ENCODE results near the gene EXOG. TPM values are rescaled to one million over a fixed set of nuclear protein-coding genes. Genes with fewer than 3 reads are reported as not detected.

EXOG gene
- total RNA-seq, 1 experiment from 2014 or later, result 16.2 TPM

DNA sequence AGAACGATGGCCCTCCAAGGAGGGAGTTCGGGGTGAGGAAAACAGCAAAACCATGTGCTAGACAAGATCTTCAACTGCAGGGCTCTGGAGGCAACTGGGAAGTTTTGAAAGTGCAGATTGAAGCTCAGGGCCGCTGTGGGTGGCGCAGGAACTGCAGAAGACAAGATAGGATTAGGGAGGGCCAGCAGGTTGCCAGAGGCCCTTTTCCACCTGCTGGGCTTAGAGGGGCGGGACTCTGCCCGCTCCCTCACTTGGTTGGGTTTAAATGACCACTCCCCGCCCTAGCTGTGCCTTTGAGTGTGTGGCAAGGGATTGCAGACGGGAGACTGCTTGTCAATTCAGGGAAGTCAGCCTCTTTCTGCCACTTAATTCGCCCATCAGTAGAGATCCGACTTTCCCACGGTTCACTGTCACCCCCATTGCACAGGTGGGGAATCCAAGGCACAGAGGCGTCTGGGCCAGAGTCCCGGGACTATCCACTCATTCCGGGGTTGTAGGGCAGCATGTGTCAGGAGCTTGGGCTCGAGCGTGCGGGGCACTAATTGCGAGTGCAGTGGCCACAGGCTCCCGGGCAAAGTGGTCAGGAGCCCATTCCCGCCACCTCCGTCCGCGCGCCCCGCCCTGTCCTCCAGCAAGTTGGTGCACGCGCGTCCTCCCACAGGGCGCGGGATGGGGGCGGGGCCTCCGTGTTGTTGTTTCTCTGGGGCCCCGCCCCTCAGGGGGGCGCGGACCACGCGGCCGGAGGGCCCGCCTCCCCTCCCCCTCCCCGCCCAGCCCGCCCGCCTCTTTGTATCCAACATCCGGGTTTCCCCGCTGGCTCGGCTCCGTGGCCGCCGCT is 42.8 kb upstream of the EXOG start, which contains the start of gene ACVR2B:
ACVR2B (plus strand) TSS at position 816 of the 838 bp plus-strand sequence. CDS start 433 bp downstream, outside the sequence.
- Histone ChIP-seq H3K9me3 (no peaks in the 10 kb centered on the region), H3K27me3 (replicated peaks; ENCODE audit: control insufficient read depth, insufficient read depth, low read length) (no peaks in the 10 kb centered on the region), H3K4me1 (peaks cover 6% of the 10 kb centered on the region), H3K4me3 (ENCODE audit: low read depth, low read length) (peak within 1 kb of the TSS; percentile 90), H3K36me3 (ENCODE audit: control insufficient read depth, insufficient read depth, low read length) (no peaks in the 10 kb centered on the region)
- H3K9me3 Mint-ChIP-seq (ENCODE audit: unreplicated experiment), result no peaks in the 10 kb centered on the region
- H3K4me3 Mint-ChIP-seq (ENCODE audit: unreplicated experiment), result peak within 1 kb of the TSS; percentile 98
- intact Hi-C loops (cut with micrococcal nuclease; ENCODE audit: unreplicated experiment), result loop anchor here (10.0 kb wide), 1 partner anchor 318 kb away; the partner anchor contains the start of genes ACAA1 and MYD88
- H3K4me1 Mint-ChIP-seq (ENCODE audit: low read depth, unreplicated experiment), result peaks cover 6% of the 10 kb centered on the region
- no peaks in the 10 kb centered on the region for H3K36me3 Mint-ChIP-seq (ENCODE audit: insufficient read depth, unreplicated experiment)
- DNase-seq, result peak; percentile 85
- POLR2A ChIA-PET, result no interaction called here
- TF ChIP-seq, protein P1, sequence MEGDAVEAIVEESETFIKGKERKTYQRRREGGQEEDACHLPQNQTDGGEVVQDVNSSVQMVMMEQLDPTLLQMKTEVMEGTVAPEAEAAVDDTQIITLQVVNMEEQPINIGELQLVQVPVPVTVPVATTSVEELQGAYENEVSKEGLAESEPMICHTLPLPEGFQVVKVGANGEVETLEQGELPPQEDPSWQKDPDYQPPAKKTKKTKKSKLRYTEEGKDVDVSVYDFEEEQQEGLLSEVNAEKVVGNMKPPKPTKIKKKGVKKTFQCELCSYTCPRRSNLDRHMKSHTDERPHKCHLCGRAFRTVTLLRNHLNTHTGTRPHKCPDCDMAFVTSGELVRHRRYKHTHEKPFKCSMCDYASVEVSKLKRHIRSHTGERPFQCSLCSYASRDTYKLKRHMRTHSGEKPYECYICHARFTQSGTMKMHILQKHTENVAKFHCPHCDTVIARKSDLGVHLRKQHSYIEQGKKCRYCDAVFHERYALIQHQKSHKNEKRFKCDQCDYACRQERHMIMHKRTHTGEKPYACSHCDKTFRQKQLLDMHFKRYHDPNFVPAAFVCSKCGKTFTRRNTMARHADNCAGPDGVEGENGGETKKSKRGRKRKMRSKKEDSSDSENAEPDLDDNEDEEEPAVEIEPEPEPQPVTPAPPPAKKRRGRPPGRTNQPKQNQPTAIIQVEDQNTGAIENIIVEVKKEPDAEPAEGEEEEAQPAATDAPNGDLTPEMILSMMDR (IDR thresholded peaks at IDR 0.05; ENCODE audit: insufficient read depth in 1 of 2, low read depth in 1 of 2, low read length in 1 of 2, severe bottlenecking in 1 of 2, unreplicated experiment in 1 of 2), result no peak
- peak within 1 kb of the TSS; percentile 89 for H3K27ac Mint-ChIP-seq (ENCODE audit: unreplicated experiment)
- CTCF ChIA-PET, result interaction anchor here (0.6 to 0.9 kb wide), 3 partner anchors 43 to 288 kb away, joined by 3 to 4 read pairs (median 3); partner anchors contain the start of gene OXSR1
- BruUV-seq (replicated peaks), result no TSS peak
- H3K27me3 Mint-ChIP-seq (ENCODE audit: insufficient read depth, unreplicated experiment), result no peaks in the 10 kb centered on the region

DNA sequence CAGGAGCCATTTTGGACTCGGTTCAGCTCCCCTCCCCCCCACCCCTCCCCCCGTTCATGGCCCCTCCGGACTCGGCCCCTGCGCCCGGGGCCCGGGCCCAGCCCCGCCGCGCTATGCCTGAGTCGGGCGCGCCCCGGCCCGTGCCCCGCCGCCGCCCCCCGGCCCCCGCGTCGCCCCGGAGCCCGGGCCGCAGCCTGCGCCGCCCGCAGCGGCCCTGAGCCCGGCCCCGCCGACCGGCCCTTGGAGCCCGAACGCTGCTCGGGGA is 42.3 kb upstream of the EXOG start:
- Mint-ChIP-seq H3K4me1 (ENCODE audit: low read depth, unreplicated experiment) (peaks cover 6% of the 10 kb centered on the region), H3K27ac (ENCODE audit: unreplicated experiment) (peak overlapping the region; percentile 89), H3K9me3 (ENCODE audit: unreplicated experiment) (no peaks in the 10 kb centered on the region), H3K27me3 (ENCODE audit: insufficient read depth, unreplicated experiment) (no peaks in the 10 kb centered on the region), H3K36me3 (ENCODE audit: insufficient read depth, unreplicated experiment) (no peaks in the 10 kb centered on the region), H3K4me3 (ENCODE audit: unreplicated experiment) (peak overlapping the region; percentile 98)
- Histone ChIP-seq H3K4me3 (ENCODE audit: low read depth, low read length) (peak overlapping the region; percentile 90), H3K36me3 (ENCODE audit: control insufficient read depth, insufficient read depth, low read length) (no peaks in the 10 kb centered on the region), H3K9me3 (no peaks in the 10 kb centered on the region), H3K27me3 (replicated peaks; ENCODE audit: control insufficient read depth, insufficient read depth, low read length) (no peaks in the 10 kb centered on the region), H3K4me1 (peaks cover 6% of the 10 kb centered on the region)
- DNase-seq, result no peak
- POLR2A ChIA-PET, result no interaction called here
- intact Hi-C loops (cut with micrococcal nuclease; ENCODE audit: unreplicated experiment), result loop anchor here (10.0 kb wide), 1 partner anchor 319 kb away; the partner anchor contains the start of genes ACAA1 and MYD88
- TF ChIP-seq, protein P1 (IDR thresholded peaks at IDR 0.05; ENCODE audit: insufficient read depth in 1 of 2, low read depth in 1 of 2, low read length in 1 of 2, severe bottlenecking in 1 of 2, unreplicated experiment in 1 of 2), result no peak
- CTCF ChIA-PET, result interaction anchor here (0.6 to 0.9 kb wide), 3 partner anchors 43 to 289 kb away, joined by 3 to 4 read pairs (median 3); partner anchors contain the start of gene OXSR1
- BruUV-seq (replicated peaks), result no TSS peak

- Mint-ChIP-seq H3K4me1 (ENCODE audit: low read depth, unreplicated experiment) (peaks cover 6% of the 10 kb centered on the region), H3K4me3 (ENCODE audit: unreplicated experiment) (peak overlapping the region; percentile 98), H3K36me3 (ENCODE audit: insufficient read depth, unreplicated experiment) (no peaks in the 10 kb centered on the region), H3K27ac (ENCODE audit: unreplicated experiment) (peak overlapping the region; percentile 89), H3K27me3 (ENCODE audit: insufficient read depth, unreplicated experiment) (no peaks in the 10 kb centered on the region), H3K9me3 (ENCODE audit: unreplicated experiment) (no peaks in the 10 kb centered on the region)
- Histone ChIP-seq H3K9me3 (no peaks in the 10 kb centered on the region), H3K4me1 (peaks cover 6% of the 10 kb centered on the region), H3K36me3 (ENCODE audit: control insufficient read depth, insufficient read depth, low read length) (no peaks in the 10 kb centered on the region), H3K4me3 (ENCODE audit: low read depth, low read length) (peak overlapping the region; percentile 90), H3K27me3 (replicated peaks; ENCODE audit: control insufficient read depth, insufficient read depth, low read length) (no peaks in the 10 kb centered on the region)
- TF ChIP-seq, protein P1 (IDR thresholded peaks at IDR 0.05; ENCODE audit: insufficient read depth in 1 of 2, low read depth in 1 of 2, low read length in 1 of 2, severe bottlenecking in 1 of 2, unreplicated experiment in 1 of 2), result no peak
- intact Hi-C loops (cut with micrococcal nuclease; ENCODE audit: unreplicated experiment), result loop anchor here (10.0 kb wide), 1 partner anchor 320 kb away; the partner anchor contains the start of genes ACAA1 and MYD88
- peak in 1 of 2 experiments; percentile 50 for DNase-seq
- ChIA-PET CTCF (interaction anchor here (0.6 to 0.9 kb wide), 2 partner anchors 59 to 289 kb away, joined by 3 to 4 read pairs; partner anchors contain the start of gene OXSR1), POLR2A (no interaction called here)
- TSS peak; percentile 6 for BruUV-seq (replicated peaks)
Measured at GRCh38 chr3:38454178-38454883, 41.8 kb upstream of the EXOG start.
